HG03558 (cell line): ENCODE results near the gene SPIRE2.
"Not testable (repeated sequence)": the region's sequence is repeated elsewhere in the genome, so short reads cannot be mapped to it uniquely, and the experiment has no call there.

Source experiments
- ATAC-seq: cut with Tn5 transposase; IDR thresholded peaks from one replicate; pipeline ENCODE4 v1.9.1; 2021; ENCODE audit warnings: moderate number of reproducible peaks; ENCODE audit not compliant: unreplicated experiment; ENCODE audit errors: extremely low read depth

SPIRE2 gene

DNA sequence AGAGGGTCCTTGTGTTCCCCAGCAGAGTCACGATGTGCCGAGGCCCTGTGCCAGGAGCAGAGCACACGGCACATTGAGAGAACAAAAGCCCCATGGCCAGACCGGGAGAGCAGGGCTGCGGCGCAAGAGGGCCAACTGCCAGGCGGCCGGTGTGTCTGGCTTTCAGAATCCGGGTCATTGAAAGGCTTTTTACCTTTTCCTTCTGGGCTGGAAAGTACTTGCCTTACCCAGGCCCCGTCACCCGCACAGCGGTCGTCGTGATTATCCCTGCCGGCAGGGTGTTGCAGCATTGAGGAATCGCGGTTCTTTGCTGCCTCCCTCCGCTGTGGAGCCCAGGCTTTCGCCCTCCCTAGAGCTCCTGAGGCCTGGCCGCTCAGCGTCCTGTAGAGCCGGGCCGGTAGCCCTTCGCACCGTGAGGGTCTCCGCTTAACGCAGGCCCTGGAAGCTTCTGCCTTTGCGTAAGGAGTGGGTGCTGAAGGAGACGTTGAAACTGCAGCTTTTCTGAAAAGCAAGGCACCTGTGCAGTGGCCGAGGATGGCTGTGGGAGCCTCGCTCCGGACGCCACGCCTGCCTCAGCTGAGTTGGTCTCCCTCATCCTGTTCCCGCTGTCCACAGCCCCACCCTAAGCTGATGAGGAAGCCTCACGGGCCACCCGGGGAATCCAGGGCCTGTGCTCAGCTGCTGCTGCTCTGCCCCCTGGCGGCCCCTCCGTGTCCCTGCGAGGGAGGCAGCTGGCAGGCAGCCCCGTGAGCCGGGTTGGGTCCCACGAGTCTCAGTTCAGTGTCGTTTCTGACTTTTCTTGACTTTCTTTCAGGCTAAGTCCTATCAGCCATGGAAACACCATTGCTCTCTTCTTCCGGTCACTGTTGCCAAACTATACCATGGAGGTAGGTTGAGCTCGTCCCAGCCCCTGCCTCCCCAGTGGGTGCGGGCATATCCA lies 81.8 kb downstream of the SPIRE2 start:
- ATAC-seq: no peak

DNA sequence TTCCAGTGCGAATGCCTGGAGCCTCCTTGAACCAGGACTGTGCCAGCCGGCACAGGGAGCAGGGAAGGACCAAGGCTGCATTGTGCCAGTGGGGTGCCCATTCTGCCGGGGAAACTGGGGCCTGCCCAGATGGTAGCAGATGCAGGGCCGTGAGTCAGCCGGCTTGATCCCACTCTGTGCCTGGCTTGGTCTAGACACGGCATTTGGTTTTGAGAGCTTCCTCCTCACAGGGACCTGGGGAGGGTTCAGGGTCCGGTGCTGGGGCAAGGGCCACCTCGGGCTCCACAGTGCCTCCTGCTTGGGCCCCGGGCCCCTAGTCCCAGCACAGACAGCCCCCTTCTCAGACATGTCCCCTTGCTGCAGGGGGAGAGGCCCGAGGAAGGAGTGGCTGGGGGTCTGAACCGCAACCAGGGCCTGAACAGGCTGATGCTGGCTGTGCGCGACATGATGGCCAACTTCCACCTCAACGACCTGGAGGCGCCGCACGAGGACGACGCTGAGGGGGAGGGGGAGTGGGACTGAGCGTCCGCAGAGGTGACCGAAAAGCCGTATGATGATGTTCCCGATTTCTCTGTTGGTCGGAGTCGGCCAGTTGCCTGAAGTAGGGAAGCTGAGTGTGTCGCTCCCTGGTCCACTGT lies 82.6 kb downstream of the SPIRE2 start:
- ATAC-seq: no peak

DNA sequence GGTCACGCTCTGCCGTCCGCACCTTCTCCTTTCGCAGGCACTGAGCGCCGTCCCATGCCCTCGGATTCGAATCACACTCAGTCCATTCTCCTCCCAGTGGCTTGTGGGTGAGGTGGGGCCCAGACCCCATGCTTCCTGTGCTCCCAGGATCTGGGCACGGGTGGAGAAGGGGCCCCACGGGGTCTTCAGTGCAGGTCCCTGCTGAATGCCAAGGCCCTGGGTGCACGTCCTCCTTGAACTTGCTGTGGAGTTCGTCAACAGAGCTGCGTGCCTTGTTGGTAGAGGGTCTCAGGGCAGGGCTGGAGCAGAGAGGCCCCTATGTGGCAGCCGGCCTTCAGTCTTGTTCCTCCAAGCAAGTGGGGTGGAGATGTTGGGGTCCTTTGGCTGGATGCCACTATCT lies 83.1 kb downstream of the SPIRE2 start:
- no peak for ATAC-seq

DNA sequence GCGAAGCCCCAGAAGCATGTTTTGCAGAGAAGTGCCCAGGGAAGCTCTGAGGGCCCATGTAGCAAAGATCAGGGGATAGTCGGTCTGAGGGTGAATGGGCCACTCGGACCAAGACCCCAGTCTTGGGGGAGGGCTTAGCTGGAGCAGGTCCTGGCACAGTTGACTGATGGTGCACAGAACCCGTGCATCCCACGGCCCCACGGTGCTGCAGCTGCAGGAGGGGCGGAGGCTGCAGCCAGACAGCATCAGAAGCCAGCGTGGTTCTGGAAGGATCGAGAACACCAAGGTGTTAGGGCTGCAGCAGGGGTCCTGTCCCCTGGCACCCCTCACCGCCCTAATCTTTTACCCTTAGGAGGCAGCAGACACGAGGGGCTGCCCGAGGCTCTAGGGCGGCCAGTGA lies 83.9 kb downstream of the SPIRE2 start:
- ATAC-seq: no peak

DNA sequence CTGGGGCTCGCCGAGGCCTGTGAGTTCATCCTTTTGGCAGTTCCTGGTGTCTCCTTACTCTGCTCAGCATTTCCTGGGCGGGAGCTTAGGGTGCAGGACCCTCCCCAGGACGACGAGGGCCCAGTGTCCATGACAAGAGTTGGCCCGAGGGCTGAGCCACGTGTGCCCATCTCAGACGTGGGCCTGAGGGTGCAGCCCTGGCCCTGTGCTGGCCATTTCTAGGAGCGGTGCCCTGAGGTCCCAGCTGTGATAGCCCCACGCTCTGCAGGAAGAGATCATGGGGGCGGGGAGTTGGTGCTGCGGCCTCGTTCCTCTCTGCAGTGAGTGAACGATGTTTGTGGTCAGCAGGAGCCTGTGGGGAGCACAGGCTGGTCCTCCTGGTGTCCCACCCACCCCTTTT lies 84.4 kb downstream of the SPIRE2 start:
- ATAC-seq: no peak

DNA sequence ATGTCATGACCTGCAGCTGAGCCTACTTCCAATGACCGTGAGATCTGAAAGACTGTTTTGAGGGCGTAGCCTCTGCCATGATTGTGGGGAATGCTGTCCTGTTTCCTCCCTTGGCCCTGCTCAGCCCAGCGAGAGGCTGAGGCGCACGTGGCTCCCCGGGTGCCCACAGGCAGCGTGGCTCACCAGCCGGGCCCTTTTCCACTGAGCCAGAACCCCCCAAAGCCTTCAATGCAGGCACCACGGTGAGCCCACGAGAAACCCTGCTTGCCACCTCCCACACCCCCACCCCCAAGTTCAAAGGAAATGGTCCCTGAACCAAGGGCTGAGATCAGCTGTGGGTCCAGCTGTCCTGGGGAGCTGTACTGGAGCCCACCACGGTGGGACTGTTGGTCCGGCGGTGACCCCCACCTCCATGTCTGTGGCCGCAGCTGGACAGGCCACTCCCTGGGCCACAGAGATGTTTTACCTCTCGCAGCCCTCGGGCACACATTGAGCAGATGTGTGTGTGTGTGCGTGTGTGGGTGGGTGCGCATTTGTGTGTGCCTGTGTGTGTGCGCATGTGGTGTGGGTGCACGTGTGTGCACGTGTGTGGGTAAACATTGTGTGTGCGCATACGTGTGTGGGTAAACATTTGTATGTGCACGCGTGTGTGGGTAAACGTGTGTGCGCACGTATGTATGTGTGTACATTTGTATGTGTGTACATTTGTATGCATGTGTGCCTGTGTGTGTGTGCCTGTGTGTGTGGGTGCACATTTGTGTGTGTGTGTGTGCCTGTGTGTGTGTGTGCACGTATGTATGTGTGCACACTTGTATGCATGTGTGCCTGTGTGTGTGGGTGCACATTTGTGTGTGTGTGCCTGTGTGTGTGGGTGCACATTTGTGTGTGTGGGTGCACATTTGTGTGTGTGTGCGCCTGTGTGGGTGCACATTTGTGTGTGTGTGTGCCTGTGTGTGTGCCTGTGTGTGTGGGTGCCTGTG lies 85.4 kb downstream of the SPIRE2 start:
- no peak for ATAC-seq

DNA sequence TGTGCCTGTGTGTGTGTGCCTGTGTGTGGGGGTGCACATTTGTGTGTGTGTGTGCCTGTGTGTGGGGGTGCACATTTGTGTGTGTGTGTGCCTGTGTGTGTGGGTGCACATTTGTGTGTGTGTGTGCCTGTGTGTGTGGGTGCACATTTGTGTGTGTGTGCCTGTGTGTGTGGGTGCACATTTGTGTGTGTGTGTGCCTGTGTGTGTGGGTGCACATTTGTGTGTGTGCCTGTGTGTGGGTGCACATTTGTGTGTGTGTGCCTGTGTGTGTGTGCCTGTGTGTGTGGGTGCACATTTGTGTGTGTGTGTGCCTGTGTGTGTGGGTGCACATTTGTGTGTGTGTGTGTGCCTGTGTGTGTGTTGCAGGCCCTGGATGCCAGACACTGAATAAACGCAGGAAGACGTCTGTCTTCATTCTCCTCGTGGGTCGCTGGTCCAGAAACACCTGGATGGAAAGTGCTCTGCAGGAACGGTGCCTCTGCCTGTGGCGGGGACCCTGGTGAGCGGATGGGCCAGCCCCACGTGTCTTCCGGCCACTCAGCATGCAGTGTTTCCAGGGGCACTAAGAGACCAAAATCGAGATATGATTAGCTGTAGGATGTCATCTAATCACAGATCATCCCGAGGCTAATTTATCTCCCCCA lies 86.5 kb downstream of the SPIRE2 start:
- not testable (repeated sequence) for ATAC-seq

DNA sequence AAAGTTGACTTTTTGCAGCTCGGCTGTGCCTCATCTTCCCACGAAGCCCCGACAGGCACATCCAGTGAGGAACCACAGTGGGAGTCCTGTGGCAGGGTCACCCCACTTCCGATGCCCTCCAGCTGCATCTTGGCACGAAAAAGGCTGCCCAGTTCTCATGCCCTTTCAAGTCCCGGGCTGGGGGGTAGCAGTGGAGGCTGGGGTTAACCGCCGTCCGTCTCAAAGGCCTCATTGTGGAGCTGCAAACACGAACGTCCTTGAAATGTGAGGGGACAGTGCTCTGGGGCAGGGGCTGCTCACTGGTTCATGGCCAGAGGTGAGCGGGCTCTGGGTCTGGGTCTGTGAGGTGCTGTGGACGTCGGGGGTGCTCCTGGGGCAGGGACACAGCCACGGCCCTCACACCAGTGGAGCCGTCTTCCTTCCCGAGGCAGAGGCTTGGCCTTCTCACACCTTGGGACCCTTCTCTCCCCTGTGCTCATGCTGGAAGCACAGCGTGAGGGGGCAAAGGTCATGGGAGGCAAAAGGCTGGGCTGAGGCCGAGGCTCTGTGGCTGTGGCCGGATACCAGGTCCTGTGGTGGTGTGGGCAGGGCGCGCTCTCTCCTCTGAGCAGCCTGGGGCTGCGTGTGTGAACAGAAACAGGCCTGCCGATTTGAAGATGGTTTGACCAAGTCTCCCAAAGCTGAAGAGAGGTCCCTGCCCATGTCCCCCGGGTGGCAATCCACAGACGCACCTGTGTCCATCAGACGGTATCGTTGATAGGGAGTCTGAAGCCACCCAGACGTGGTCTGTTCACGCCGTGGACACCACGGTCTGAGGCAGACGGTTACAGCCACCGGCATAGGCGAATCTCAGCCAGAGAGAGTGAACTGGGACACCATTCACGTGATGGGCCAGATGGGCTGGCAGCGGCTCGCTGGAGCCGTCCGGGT lies 87.3 kb downstream of the SPIRE2 start:
- no peak for ATAC-seq

DNA sequence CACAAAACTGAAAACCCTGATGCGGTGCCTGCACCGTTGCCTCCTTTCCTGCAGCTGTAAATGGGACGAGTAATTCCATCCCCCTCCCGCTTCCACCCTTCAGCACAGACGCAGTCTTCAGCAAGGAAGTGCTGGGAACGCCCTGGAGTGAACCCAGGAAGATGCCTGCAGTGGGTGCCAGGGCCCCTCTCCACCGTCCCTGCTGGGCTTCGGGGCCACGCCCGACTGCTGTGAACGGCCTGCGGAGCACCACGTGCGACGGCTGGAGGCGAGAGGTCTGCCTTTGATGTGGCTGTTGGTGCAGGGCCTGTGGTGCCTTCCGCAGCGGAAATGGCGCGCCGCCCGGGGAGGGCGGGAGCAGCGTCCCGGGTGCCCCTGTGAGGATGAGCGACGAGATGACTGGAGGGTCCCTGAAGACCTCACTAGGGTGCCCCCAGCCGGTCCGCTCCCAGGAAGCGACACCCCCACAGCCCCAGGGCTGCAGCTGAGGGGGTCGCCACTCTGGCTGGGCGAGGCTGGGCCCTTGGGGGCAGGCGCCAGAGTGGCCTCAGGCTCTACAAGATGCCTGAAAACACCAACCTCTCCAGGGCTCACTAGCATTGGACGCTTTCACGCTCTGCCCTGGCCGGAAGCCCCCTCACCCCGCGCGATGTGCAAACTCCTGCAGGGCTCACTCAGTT lies 89.6 kb downstream of the SPIRE2 start:
- no peak for ATAC-seq

DNA sequence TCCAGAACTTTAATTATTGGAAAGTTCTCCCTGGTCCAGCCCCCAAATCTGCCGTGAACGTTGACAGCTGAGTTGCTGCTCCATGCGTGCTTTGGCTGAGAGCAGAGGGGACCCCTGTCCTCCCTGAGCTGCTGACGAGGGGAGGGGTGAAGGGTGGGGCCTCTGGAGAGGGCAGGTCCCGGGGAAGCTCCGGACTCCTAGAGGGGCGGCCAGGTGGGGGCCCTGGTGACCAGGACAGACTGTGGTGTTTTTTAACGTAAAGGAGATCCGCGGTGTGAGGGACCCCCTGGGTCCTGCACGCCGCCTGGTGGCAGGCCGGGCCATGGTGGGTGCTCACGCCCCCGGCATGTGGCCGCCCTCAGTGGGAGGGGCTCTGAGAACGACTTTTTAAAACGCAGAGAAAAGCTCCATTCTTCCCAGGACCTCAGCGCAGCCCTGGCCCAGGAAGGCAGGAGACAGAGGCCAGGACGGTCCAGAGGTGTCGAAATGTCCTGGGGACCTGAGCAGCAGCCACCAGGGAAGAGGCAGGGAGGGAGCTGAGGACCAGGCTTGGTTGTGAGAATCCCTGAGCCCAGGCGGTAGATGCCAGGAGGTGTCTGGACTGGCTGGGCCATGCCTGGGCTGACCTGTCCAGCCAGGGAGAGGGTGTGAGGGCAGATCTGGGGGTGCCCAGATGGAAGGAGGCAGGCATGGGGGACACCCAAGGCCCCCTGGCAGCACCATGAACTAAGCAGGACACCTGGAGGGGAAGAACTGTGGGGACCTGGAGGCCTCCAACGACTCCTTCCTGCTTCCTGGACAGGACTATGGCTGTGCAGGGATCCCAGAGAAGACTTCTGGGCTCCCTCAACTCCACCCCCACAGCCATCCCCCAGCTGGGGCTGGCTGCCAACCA lies 90.4 kb downstream of the SPIRE2 start, which contains the start of gene MC1R:
Gene MC1R, plus strand, starts transcription at position 410 of the 895 bp plus-strand sequence. Its CDS starts 397 bp downstream, at position 807.
- ATAC-seq: no peak

DNA sequence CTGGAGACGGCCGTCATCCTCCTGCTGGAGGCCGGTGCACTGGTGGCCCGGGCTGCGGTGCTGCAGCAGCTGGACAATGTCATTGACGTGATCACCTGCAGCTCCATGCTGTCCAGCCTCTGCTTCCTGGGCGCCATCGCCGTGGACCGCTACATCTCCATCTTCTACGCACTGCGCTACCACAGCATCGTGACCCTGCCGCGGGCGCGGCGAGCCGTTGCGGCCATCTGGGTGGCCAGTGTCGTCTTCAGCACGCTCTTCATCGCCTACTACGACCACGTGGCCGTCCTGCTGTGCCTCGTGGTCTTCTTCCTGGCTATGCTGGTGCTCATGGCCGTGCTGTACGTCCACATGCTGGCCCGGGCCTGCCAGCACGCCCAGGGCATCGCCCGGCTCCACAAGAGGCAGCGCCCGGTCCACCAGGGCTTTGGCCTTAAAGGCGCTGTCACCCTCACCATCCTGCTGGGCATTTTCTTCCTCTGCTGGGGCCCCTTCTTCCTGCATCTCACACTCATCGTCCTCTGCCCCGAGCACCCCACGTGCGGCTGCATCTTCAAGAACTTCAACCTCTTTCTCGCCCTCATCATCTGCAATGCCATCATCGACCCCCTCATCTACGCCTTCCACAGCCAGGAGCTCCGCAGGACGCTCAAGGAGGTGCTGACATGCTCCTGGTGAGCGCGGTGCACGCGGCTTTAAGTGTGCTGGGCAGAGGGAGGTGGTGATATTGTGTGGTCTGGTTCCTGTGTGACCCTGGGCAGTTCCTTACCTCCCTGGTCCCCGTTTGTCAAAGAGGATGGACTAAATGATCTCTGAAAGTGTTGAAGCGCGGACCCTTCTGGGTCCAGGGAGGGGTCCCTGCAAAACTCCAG lies 91.5 kb downstream of the SPIRE2 start:
- no peak for ATAC-seq

DNA sequence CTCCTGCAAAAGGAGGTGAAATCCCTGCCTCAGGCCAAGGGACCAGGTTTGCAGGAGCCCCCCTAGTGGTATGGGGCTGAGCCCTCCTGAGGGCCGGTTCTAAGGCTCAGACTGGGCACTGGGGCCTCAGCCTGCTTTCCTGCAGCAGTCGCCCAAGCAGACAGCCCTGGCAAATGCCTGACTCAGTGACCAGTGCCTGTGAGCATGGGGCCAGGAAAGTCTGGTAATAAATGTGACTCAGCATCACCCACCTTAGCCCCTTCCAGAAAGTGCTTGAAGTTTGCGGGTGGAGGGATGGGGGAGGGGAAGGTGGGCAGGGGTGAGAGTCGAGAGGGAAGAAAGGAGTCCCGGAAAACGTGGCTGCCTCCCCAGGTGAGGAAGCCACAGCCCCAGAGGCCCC lies 92.4 kb downstream of the SPIRE2 start:
- no peak for ATAC-seq
